Endothelial cell of umbilical vein (primary cell): ENCODE measurements around the gene TMEM106C. TPM values are rescaled to one million over a fixed set of nuclear protein-coding genes. Genes with fewer than 3 reads are reported as not detected.

ENCODE experiments used
- BruUV-seq: library from RNA; stranded (reverse); fragments of 400-500 nt; replicated peaks from 2 replicates; lab custom pipeline; 2021; lab: Mats Ljungman, UMichigan
- CTCF ChIA-PET: fragments of 300-600, 350-600 bp; sonication (Branson Sonifier 250); formaldehyde crosslinking; loops from one replicate; lab custom pipeline; 2021; ENCODE audit warnings: antibody characterized with exemption, inconsistent platforms; lab: Charles Lee
- POLR2A ChIA-PET: fragments of 300-600, 350-600 bp; sonication (Branson Sonifier 250); formaldehyde crosslinking; loops from one replicate; lab custom pipeline; 2021; ENCODE audit warnings: antibody characterized with exemption, inconsistent platforms; lab: Charles Lee
- DNase-seq: peaks from one replicate; pipeline ENCODE4 v3.0.0-alpha.2; 2011; ENCODE audit warnings: low read depth, low spot score
- FAIRE-seq: peaks from 2 replicates; lab custom pipeline; 2011; peaks lifted over from hg19 to GRCh38; lab: Jason Lieb, UNC
- H2AFZ ChIP-seq: 2 replicates; pipeline ENCODE4 v1.6.0; 2012; ENCODE audit warnings: low read depth, low read length, control low read depth, inconsistent platforms
- H3K27ac ChIP-seq: 2 replicates; pipeline ENCODE4 v1.5.1; 2011; ENCODE audit warnings: low read depth, mild to moderate bottlenecking, control low read depth, low read length, moderate library complexity; ENCODE audit not compliant: insufficient read depth
- H3K27me3 ChIP-seq, 2 experiments: 2 replicates each; pipeline versions ENCODE4 v1.6.0 to v1.6.1; 2011; ENCODE audit warnings: low read length in 2 of 2, mixed read lengths in 1 of 2; ENCODE audit not compliant: control insufficient read depth in 2 of 2, insufficient read depth in 2 of 2
- H3K36me3 ChIP-seq, 2 experiments: 2 replicates in 1 of 2; 3 replicates in 1 of 2; pipeline ENCODE4 v1.5.1; 2011; ENCODE audit warnings: low read length in 2 of 2, mild to moderate bottlenecking in 1 of 2, moderate library complexity in 1 of 2; ENCODE audit not compliant: control insufficient read depth in 2 of 2, insufficient read depth in 2 of 2; ENCODE audit errors: extremely low read depth in 1 of 2
- H3K4me1 ChIP-seq: 3 replicates; pipeline ENCODE4 v1.5.1; 2011; ENCODE audit warnings: mild to moderate bottlenecking, low read length; ENCODE audit not compliant: control insufficient read depth, insufficient read depth; ENCODE audit errors: extremely low read depth
- H3K4me2 ChIP-seq: 2 replicates; pipeline ENCODE4 v1.6.1; 2011; ENCODE audit warnings: low read length, control low read depth, mixed read lengths; ENCODE audit not compliant: insufficient read depth
- H3K4me3 ChIP-seq, 3 experiments: fragments of 200-600 bp in 1 of 3; sonication (generic), shearing (Covaris generic) in 1 of 3; replicated peaks in 1 of 3; 2 replicates each; pipeline ENCODE4 v1.5.1; 2011 to 2016; ENCODE audit warnings: control low read depth in 3 of 3, low read length in 3 of 3, mild to moderate bottlenecking in 2 of 3, inconsistent platforms in 1 of 3, low read depth in 1 of 3, moderate library complexity in 1 of 3; ENCODE audit not compliant: insufficient read depth in 1 of 3
- H3K79me2 ChIP-seq: 2 replicates; pipeline ENCODE4 v1.6.0; 2012; ENCODE audit warnings: low read length, inconsistent platforms; ENCODE audit not compliant: control insufficient read depth, insufficient read depth
- H3K9ac ChIP-seq: replicated peaks from 2 replicates; pipeline ENCODE3; 2011; ENCODE audit warnings: low read length, control low read depth; ENCODE audit not compliant: insufficient read depth; ENCODE audit errors: extremely low read depth
- H3K9me1 ChIP-seq: replicated peaks from 3 replicates; pipeline ENCODE4 v1.6.0; 2011; ENCODE audit warnings: mild to moderate bottlenecking, low read length; ENCODE audit not compliant: control insufficient read depth, insufficient read depth; ENCODE audit errors: extremely low read depth
- H3K9me3 ChIP-seq: replicated peaks from 2 replicates; pipeline ENCODE4 v1.5.1; 2012; ENCODE audit warnings: low read length, inconsistent platforms; ENCODE audit not compliant: control insufficient read depth, insufficient read depth
- H4K20me1 ChIP-seq: replicated peaks from 2 replicates; pipeline ENCODE3; 2011; ENCODE audit warnings: mild to moderate bottlenecking, low read length; ENCODE audit not compliant: control insufficient read depth, insufficient read depth; ENCODE audit errors: extremely low read depth
- CTCF ChIP-seq, 2 donors: IDR thresholded peaks; 1 replicate in 1 of 2; 2 replicates in 1 of 2; pipeline ENCODE4 v1.5.1; 2011; ENCODE audit warnings: low read length in 2 of 2, mild to moderate bottlenecking in 2 of 2, moderate library complexity in 2 of 2, control low read depth in 1 of 2, inconsistent platforms in 1 of 2, low read depth in 1 of 2; ENCODE audit not compliant: insufficient read depth in 1 of 2; ENCODE audit errors: extremely low read depth in 1 of 2
- EZH2 ChIP-seq: IDR thresholded peaks from 2 replicates; pipeline ENCODE4 v1.6.1; 2012; ENCODE audit warnings: borderline replicate concordance, low read depth, mild to moderate bottlenecking, moderate library complexity, low read length, inconsistent platforms; ENCODE audit not compliant: severe bottlenecking
- FOS ChIP-seq: IDR thresholded peaks from 2 replicates; pipeline ENCODE4 v1.6.1; 2011; ENCODE audit warnings: mild to moderate bottlenecking, low read length, moderate library complexity, borderline replicate concordance; ENCODE audit not compliant: insufficient read depth
- GATA2 ChIP-seq: IDR thresholded peaks from 2 replicates; pipeline ENCODE4 v1.7.0; 2011; ENCODE audit warnings: low read depth, mild to moderate bottlenecking, moderate library complexity, mixed read lengths, low read length; ENCODE audit not compliant: insufficient read length, insufficient read depth
- JUN ChIP-seq: IDR thresholded peaks from 2 replicates; pipeline ENCODE4 v1.6.1; 2011; ENCODE audit warnings: borderline replicate concordance, low read depth; ENCODE audit not compliant: insufficient read length, insufficient read depth
- MAX ChIP-seq: IDR thresholded peaks from 2 replicates; pipeline ENCODE4 v1.6.1; 2011; ENCODE audit not compliant: insufficient read depth, insufficient read length
- MYC ChIP-seq: IDR thresholded peaks from one replicate; pipeline ENCODE4 v1.6.1; 2011; ENCODE audit warnings: mild to moderate bottlenecking, low read depth, low read length
- POLR2A ChIP-seq: IDR thresholded peaks from 2 replicates; pipeline ENCODE4 v1.6.1; 2012; ENCODE audit warnings: low read depth, mild to moderate bottlenecking, control low read depth, low read length
- POLR2AphosphoS5 ChIP-seq: IDR thresholded peaks from 2 replicates; pipeline ENCODE4 v1.6.1; 2012; ENCODE audit warnings: low read depth, mild to moderate bottlenecking, control low read depth, low read length, moderate library complexity; ENCODE audit not compliant: insufficient read depth
- dilution Hi-C: fragments of 300-500 bp; cut with MboI; formaldehyde crosslinking; loops from one replicate; pipeline ENCODE4 v1.15.0; 2019; ENCODE audit warnings: low sequenced_read_pairs; ENCODE audit not compliant: extremely low pct_ligation_motif_present
- intact Hi-C: fragments of 100-400 bp; cut with micrococcal nuclease; formaldehyde crosslinking; loops from one replicate; pipeline ENCODE4 v1.10.0; 2022
- polyA plus RNA-seq, 4 experiments: library from polyadenylated mRNA; depleted of rRNA in 3 of 4; stranded (reverse) in 3 of 4; unstranded in 1 of 4; fragments of >200 nt; gene quantifications; 2 replicates each; pipeline versions ENCODE4 v1.2.1 to v1.2.3, GENCODE V29; 2011 to 2012; ENCODE audit warnings: missing spikeins in 1 of 4
- total RNA-seq: library from RNA; stranded (reverse); gene quantifications from 2 replicates; pipeline ENCODE4 v1.2.3, GENCODE V29; 2021

The TMEM106C gene
- total and polyA plus RNA-seq, 2 donors (not counting 3 experiments of a cell fraction or from before 2014, with no cell fraction given), result 84.4 to 148 TPM

GRCh38 chr12:47980197-47980596 is 16.8 kb downstream of the TMEM106C start:
- no peak for TF ChIP-seq POLR2AphosphoS5
- TF ChIP-seq MAX, result no peak
- TF ChIP-seq POLR2A, result no peak
- TF ChIP-seq MYC, result no peak
- no peak for TF ChIP-seq EZH2
- no peak for TF ChIP-seq GATA2
- no peak for TF ChIP-seq FOS
- no peak for TF ChIP-seq CTCF (IDR thresholded peaks at IDR 0.05; ENCODE audit: extremely low read depth in 1 of 2, insufficient read depth in 1 of 2, low read depth in 1 of 2, low read length in 2 of 2)
- TF ChIP-seq JUN, result no peak
- Histone ChIP-seq H3K9me1 (no peaks in the 10 kb centered on the region), H3K27ac (no peak overlapping the region), H3K79me2 (no peaks in the 10 kb centered on the region), H3K4me1 (no peaks in the 10 kb centered on the region), H3K36me3 (no peaks in the 10 kb centered on the region), H3K4me3 (no peak overlapping the region), H3K4me2 (no peak overlapping the region), H2AFZ (no peak overlapping the region), H3K9me3 (no peaks in the 10 kb centered on the region), H3K9ac (no peak overlapping the region), H4K20me1 (no peaks in the 10 kb centered on the region), H3K27me3 (peaks cover 0 to 2% of the 10 kb centered on the region in 2 experiments)
- POLR2A ChIA-PET, result no interaction called here
- intact Hi-C loops, result no loop called here
- DNase-seq (no peak), FAIRE-seq (no peak)
- CTCF ChIA-PET, result interaction anchor here (0.5 to 2.1 kb wide), 3 partner anchors 10 to 616 kb away, joined by 3 to 8 read pairs (median 4); partner anchors contain the start of gene TMEM106C
- dilution Hi-C loops, result no loop called here
- BruUV-seq, result no TSS peak
